HG03378 (cell line): ENCODE results near the gene SERPINA3.
"Not testable (repeated sequence)": the region's sequence is repeated elsewhere in the genome, so short reads cannot be mapped to it uniquely, and the experiment has no call there.

Experiments
- ATAC-seq: cut with Tn5 transposase; IDR thresholded peaks from one replicate; pipeline ENCODE4 v1.9.1; 2021; ENCODE audit warnings: mild to moderate bottlenecking, moderate library complexity; ENCODE audit not compliant: unreplicated experiment

Gene SERPINA3

GRCh38 chr14:94612174-94612573 lies at the start of gene SERPINA3:
TSS of gene SERPINA3 (plus strand) at chr14:94612391. CDS start at chr14:94614442, 2,051 bp downstream.
- no peak for ATAC-seq

- ATAC-seq: no peak
These were observed 49.0 kb upstream of the SERPINA3 start for GRCh38 chr14:94562941-94563883.

GRCh38 chr14:94564381-94564780 lies 47.8 kb upstream of the SERPINA3 start:
- ATAC-seq: no peak

GRCh38 chr14:94568186-94568585 lies 44.0 kb upstream of the SERPINA3 start:
- ATAC-seq: no peak

- no peak for ATAC-seq
These were observed 42.7 kb upstream of the SERPINA3 start for GRCh38 chr14:94569381-94570001.

GRCh38 chr14:94570002-94570400 lies 42.2 kb upstream of the SERPINA3 start:
- ATAC-seq: no peak

GRCh38 chr14:94570440-94570839 lies 41.8 kb upstream of the SERPINA3 start:
- ATAC-seq: no peak

GRCh38 chr14:94571395-94571794 lies 40.8 kb upstream of the SERPINA3 start:
- ATAC-seq: no peak

- ATAC-seq: no peak
These were observed 40.2 kb upstream of the SERPINA3 start for GRCh38 chr14:94571950-94572349.

GRCh38 chr14:94572637-94573303 lies 39.4 kb upstream of the SERPINA3 start:
- ATAC-seq: no peak

GRCh38 chr14:94573475-94574277 lies 38.5 kb upstream of the SERPINA3 start:
- no peak for ATAC-seq

GRCh38 chr14:94574336-94574735 lies 37.9 kb upstream of the SERPINA3 start:
- no peak for ATAC-seq

GRCh38 chr14:94575730-94576585 lies 36.2 kb upstream of the SERPINA3 start:
- ATAC-seq: no peak

GRCh38 chr14:94577472-94577871 lies 34.7 kb upstream of the SERPINA3 start:
- ATAC-seq: not testable (repeated sequence)

- ATAC-seq: no peak
These were observed 33.5 kb upstream of the SERPINA3 start for GRCh38 chr14:94578712-94579111.

- no peak for ATAC-seq
These were observed 30.8 kb upstream of the SERPINA3 start, which contains the start of gene SERPINA5 for GRCh38 chr14:94581127-94581999. TSS of gene SERPINA5 (plus strand) at chr14:94581426. CDS start at chr14:94587363, 5,937 bp downstream.

- no peak for ATAC-seq
These were observed 29.9 kb upstream of the SERPINA3 start for GRCh38 chr14:94582199-94582750.

GRCh38 chr14:94582851-94583250 lies 29.3 kb upstream of the SERPINA3 start:
- ATAC-seq: no peak
